MM.1S (cell line): ENCODE results near the gene CPLX3.

ENCODE experiments used
- DNase-seq: peaks from one replicate; pipeline ENCODE4 v3.0.0-alpha.2; 2015
- H2AFZ ChIP-seq: fragments of 300-600 bp; sonication (generic); 2 replicates; pipeline ENCODE4 v1.6.0; 2016; ENCODE audit warnings: antibody characterized with exemption, low read length
- H3F3A ChIP-seq: fragments of 300-600 bp; sonication (generic); 2 replicates; pipeline ENCODE4 v1.6.1; 2016; ENCODE audit warnings: mild to moderate bottlenecking, antibody characterized with exemption, low read length, moderate library complexity, mixed read lengths; ENCODE audit not compliant: insufficient read depth
- H3K27ac ChIP-seq: fragments of 300-600 bp; sonication (generic); 2 replicates; pipeline ENCODE4 v1.5.1; 2016; ENCODE audit warnings: mild to moderate bottlenecking, low read length
- H3K27me3 ChIP-seq: fragments of 300-600 bp; sonication (generic); replicated peaks from 2 replicates; pipeline ENCODE4 v1.6.0; 2016; ENCODE audit warnings: low read length; ENCODE audit not compliant: insufficient read depth
- H3K36me3 ChIP-seq: fragments of 300-600 bp; sonication (generic); replicated peaks from 2 replicates; pipeline ENCODE4 v1.6.1; 2016; ENCODE audit warnings: mild to moderate bottlenecking, low read length, mixed read lengths; ENCODE audit not compliant: insufficient read depth
- H3K4me1 ChIP-seq: fragments of 300-600 bp; sonication (generic); 2 replicates; pipeline ENCODE4 v1.6.1; 2016; ENCODE audit warnings: low read length, mixed read lengths
- H3K4me2 ChIP-seq: fragments of 300-600 bp; sonication (generic); 2 replicates; pipeline ENCODE4 v1.6.0; 2016; ENCODE audit warnings: low read depth, low read length
- H3K4me3 ChIP-seq: fragments of 300-600 bp; sonication (generic); 2 replicates; pipeline ENCODE4 v1.5.1; 2016; ENCODE audit warnings: low read length, mixed read lengths
- H3K79me2 ChIP-seq: fragments of 300-600 bp; sonication (generic); 2 replicates; pipeline ENCODE4 v1.6.1; 2016; ENCODE audit warnings: mixed run types, low read length, mixed read lengths
- H3K9ac ChIP-seq: fragments of 300-600 bp; sonication (generic); 2 replicates; pipeline ENCODE4 v1.6.1; 2016; ENCODE audit warnings: low read length, mixed read lengths
- H3K9me2 ChIP-seq: fragments of 300-600 bp; sonication (generic); replicated peaks from 2 replicates; pipeline ENCODE4 v1.6.1; 2016; ENCODE audit warnings: mild to moderate bottlenecking, low read length, mixed read lengths; ENCODE audit not compliant: insufficient read depth
- H3K9me3 ChIP-seq: fragments of 300-600 bp; sonication (generic); replicated peaks from 2 replicates; pipeline ENCODE4 v1.6.1; 2016; ENCODE audit warnings: mild to moderate bottlenecking, low read length, mixed read lengths; ENCODE audit not compliant: insufficient read depth
- H4K20me1 ChIP-seq: fragments of 300-600 bp; sonication (generic); 2 replicates; pipeline ENCODE4 v1.6.1; 2016; ENCODE audit warnings: mild to moderate bottlenecking, low read length, moderate library complexity, mixed read lengths; ENCODE audit not compliant: insufficient read depth
- EZH2 ChIP-seq: fragments of 300-600 bp; sonication (generic); optimal IDR thresholded peaks from 2 replicates; pipeline ENCODE3; 2017; ENCODE audit warnings: low read depth, mild to moderate bottlenecking, antibody characterized with exemption, low read length, mixed read lengths
- EZH2phosphoT487 ChIP-seq: fragments of 300-600 bp; sonication (generic); IDR thresholded peaks from 2 replicates; pipeline ENCODE4 v1.6.1; 2018; ENCODE audit warnings: antibody characterized with exemption, low read length
- TF ChIP-seq, protein P1 (sequence below): fragments of 300-600 bp; sonication (generic); IDR thresholded peaks from 2 replicates; pipeline ENCODE4 v1.5.1; 2016; ENCODE audit warnings: antibody characterized with exemption, low read length, mixed read lengths

The CPLX3 gene

DNA sequence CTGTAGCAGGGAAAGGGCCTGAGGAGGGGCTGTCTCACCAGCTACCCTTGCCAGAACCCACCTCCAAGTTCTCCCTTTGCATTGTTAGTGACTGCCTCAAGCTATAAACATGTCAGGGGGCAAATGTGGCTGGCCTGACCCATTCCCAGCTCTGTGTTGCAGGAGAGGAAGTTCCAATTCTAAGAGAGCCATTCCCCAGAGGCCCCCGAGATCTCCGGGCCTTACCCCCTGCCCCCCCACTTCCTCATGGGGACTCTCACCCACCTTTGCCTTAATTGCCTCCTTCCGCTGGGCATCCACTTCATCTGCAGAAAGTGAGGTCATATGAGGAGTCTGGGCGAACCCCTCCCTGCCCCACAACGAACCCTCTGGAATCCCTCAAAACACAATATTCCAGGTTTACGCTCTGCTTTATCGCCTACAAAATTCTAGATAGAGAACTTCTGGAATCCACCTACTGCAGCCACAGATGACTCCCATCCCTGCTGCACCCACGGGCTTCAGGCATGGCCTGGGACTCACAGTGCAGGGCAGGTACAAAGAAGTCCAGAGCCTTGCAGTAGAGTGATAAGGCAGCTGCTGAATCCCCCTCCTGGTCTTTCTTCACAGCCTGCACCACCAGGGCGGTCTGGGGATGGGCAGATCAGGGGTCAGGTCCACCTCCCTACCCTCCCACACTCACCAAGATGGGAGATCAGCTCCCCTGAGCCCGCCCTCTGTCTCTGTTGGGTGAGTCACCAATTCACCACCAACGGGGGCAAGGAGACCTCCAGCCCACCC, 12.5 kb downstream of the CPLX3 start:
- Histone ChIP-seq H3K79me2 (peaks cover 25% of the 10 kb centered on the region), H3K9ac (no peak overlapping the region), H4K20me1 (no peaks in the 10 kb centered on the region), H2AFZ (no peak overlapping the region), H3F3A (peaks cover 6% of the 10 kb centered on the region), H3K9me3 (no peaks in the 10 kb centered on the region), H3K27me3 (no peaks in the 10 kb centered on the region), H3K27ac (no peak overlapping the region), H3K4me1 (peaks cover 7% of the 10 kb centered on the region; the same call in 1 of the 2 replicates), H3K9me2 (no peaks in the 10 kb centered on the region), H3K4me3 (no peak overlapping the region), H3K36me3 (no peaks in the 10 kb centered on the region), H3K4me2 (no peak overlapping the region)
- TF ChIP-seq EZH2phosphoT487 = no peak
- TF ChIP-seq EZH2 = no peak
- TF ChIP-seq, protein P1, sequence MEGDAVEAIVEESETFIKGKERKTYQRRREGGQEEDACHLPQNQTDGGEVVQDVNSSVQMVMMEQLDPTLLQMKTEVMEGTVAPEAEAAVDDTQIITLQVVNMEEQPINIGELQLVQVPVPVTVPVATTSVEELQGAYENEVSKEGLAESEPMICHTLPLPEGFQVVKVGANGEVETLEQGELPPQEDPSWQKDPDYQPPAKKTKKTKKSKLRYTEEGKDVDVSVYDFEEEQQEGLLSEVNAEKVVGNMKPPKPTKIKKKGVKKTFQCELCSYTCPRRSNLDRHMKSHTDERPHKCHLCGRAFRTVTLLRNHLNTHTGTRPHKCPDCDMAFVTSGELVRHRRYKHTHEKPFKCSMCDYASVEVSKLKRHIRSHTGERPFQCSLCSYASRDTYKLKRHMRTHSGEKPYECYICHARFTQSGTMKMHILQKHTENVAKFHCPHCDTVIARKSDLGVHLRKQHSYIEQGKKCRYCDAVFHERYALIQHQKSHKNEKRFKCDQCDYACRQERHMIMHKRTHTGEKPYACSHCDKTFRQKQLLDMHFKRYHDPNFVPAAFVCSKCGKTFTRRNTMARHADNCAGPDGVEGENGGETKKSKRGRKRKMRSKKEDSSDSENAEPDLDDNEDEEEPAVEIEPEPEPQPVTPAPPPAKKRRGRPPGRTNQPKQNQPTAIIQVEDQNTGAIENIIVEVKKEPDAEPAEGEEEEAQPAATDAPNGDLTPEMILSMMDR = no peak
- no peak for DNase-seq

DNA sequence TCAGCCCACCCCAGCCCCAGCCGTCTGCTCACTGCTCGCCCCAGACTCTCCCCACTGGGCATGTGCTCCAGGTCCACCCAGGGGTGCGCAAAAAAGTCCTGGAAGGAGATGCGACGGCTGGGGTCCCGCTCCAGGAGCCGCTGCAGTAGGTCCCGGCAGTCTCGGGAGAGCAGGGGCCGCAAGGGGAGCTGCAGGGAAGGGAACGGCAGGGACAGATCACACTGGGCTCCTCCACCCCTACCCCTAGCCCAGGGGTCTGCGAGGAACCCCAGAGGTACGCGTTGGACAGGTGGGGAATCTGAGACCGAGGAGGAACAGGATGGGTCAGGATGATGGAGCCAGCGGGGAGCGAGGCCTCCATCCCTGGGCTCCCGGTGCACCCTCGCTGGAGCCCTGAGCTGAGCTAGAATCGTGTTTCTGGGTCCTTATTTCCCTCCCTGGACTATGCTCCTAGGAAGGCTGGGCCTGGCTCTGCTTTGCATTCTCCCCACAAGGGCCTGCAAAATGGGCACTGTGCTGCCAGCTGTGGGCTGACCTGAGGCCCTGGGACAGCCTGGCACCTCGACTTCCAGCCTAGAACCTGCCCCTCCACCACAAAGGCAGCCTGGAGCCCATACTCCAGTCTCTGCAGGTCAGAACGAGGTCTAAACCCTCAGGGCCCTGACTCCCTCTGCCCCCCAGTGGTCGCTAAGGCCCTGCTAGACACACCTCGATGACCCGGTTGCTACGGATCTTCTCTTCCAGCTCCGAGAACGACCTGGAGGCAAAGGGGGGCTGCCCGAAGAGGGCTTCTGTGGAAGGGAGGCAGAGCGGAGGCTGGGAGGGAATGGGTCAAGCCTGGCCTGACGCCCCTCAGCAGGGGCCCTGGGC, 13.3 kb downstream of the CPLX3 start:
- Histone ChIP-seq H4K20me1 (no peaks in the 10 kb centered on the region), H3K4me2 (no peak overlapping the region), H3K4me3 (no peak overlapping the region), H3K79me2 (peaks cover 25% of the 10 kb centered on the region), H3K9me2 (no peaks in the 10 kb centered on the region), H3K36me3 (no peaks in the 10 kb centered on the region), H3K27me3 (no peaks in the 10 kb centered on the region), H3K9ac (no peak overlapping the region), H2AFZ (no peak overlapping the region), H3K27ac (no peak overlapping the region), H3F3A (peaks cover 10% of the 10 kb centered on the region), H3K9me3 (no peaks in the 10 kb centered on the region), H3K4me1 (peaks cover 7% of the 10 kb centered on the region; the same call in 1 of the 2 replicates)
- TF ChIP-seq, protein P1 = no peak
- TF ChIP-seq EZH2 (no peak), EZH2phosphoT487 (no peak)
- no peak for DNase-seq

DNA sequence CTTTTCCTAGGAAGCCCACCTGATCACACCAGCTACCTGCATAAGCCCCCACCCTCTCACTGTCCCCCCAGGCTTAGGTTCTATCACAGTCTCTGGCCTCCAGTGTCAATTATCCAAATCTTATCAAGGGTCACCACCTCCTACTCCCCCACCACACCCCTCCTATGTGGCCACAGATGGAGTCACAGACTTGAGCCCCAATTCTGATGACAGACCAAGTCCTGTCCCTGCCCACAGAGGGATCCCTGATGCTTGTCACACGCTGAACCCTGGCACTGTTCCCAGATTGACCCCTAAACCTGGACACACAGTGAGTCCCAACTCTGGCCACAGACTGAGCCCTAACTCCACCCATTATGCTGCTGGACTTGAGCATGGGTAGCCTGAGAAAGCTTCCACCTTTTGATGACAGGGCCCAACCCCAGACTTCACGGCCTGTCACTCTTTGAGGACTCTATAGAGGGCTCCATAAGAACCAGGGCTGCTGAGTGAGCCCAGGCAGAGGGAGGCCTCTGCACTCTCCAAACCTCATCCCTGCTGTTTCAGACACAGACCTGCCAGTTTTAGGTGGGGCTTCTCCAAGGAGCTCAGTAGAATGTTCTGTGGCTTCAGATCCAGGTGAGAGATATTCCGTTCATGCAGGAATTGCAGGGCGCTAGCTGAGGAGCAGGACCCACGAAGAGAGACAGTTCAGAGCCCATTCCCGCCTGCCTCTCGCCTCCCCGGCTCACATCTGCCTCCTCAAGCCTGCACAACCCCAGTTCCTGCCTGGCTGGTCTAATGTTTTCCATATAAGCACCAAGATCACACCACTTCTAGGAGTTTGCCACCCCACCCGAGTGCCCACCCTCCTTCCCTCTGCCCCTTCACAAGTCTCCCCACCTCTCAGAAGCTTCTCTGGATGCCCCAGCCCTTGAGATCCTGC, 14.7 kb downstream of the CPLX3 start:
- H3K79me2 ChIP-seq = peaks cover 25% of the 10 kb centered on the region
- H3K36me3 ChIP-seq = no peaks in the 10 kb centered on the region
- H4K20me1 ChIP-seq = no peaks in the 10 kb centered on the region
- no peak overlapping the region for H3K9ac ChIP-seq
- no peak for DNase-seq
- H3K9me2 ChIP-seq = no peaks in the 10 kb centered on the region
- no peak overlapping the region for H3K4me2 ChIP-seq
- H3K4me1 ChIP-seq = peaks cover 7% of the 10 kb centered on the region; the same call in 1 of the 2 replicates
- H3F3A ChIP-seq = peaks cover 14% of the 10 kb centered on the region
- no peak overlapping the region for H2AFZ ChIP-seq
- TF ChIP-seq, protein P1 = no peak
- no peak for TF ChIP-seq EZH2
- TF ChIP-seq EZH2phosphoT487 = no peak
- H3K27ac ChIP-seq = no peak overlapping the region
- H3K27me3 ChIP-seq = no peaks in the 10 kb centered on the region
- no peak overlapping the region for H3K4me3 ChIP-seq
- no peaks in the 10 kb centered on the region for H3K9me3 ChIP-seq
